Sigmoid colon (tissue), 7 donors: ENCODE data around the gene TMPRSS9. TPM values are rescaled to one million over a fixed set of nuclear protein-coding genes. Genes with fewer than 3 reads are reported as not detected.
A peak's percentile ranks its signal among the peaks of the same experiment; 100 is the strongest.
"Not testable (repeated sequence)": the region's sequence is repeated elsewhere in the genome, so short reads cannot be mapped to it uniquely, and the experiment has no call there.

Experiments used
- DNase-seq: peaks from one replicate; pipeline ENCODE4 v3.0.0-alpha.2; 2019
- H3K27ac ChIP-seq, 4 donors: fragments of 200-600 bp; sonication (generic); one replicate each; pipeline ENCODE4 v1.5.1; 2016 to 2019; ENCODE audit warnings: mild to moderate bottlenecking in 1 of 4
- H3K27me3 ChIP-seq, 3 donors: fragments of 200-600 bp; sonication (generic); one replicate each; pipeline ENCODE4 v1.5.1; 2019; ENCODE audit warnings: mild to moderate bottlenecking in 1 of 3
- H3K36me3 ChIP-seq, 4 donors: fragments of 200-600 bp; sonication (generic); one replicate each; pipeline ENCODE4 v1.5.1; 2016 to 2019
- H3K4me1 ChIP-seq, 4 donors: fragments of 200-600 bp; sonication (generic); one replicate each; pipeline ENCODE4 v1.5.1; 2017 to 2019
- H3K4me3 ChIP-seq, 4 donors: fragments of 200-600 bp; sonication (generic); one replicate each; pipeline ENCODE4 v1.5.1; 2017 to 2019; ENCODE audit warnings: mild to moderate bottlenecking in 2 of 4, moderate library complexity in 1 of 4
- H3K9me3 ChIP-seq, 4 donors: fragments of 200-600 bp in 3 of 4; sonication (generic) in 3 of 4; one replicate each; pipeline versions ENCODE4 v1.5.1 to v1.6.1; 2013 to 2019
- CTCF ChIP-seq, 4 experiments: fragments of 450-650 bp in 3 of 4; fragments of 200-600 bp in 1 of 4; IDR thresholded peaks; one replicate each; pipeline ENCODE4 v1.5.1; 2016 to 2019; ENCODE audit warnings: antibody characterized with exemption in 4 of 4, mild to moderate bottlenecking in 3 of 4, moderate library complexity in 2 of 4
- EP300 ChIP-seq, 4 donors: sonication (generic); formaldehyde crosslinking; IDR thresholded peaks; one replicate each; pipeline ENCODE4 v1.6.1; 2017; ENCODE audit warnings: antibody characterized with exemption in 4 of 4
- POLR2A ChIP-seq, 2 donors: fragments of 450-650 bp; IDR thresholded peaks; one replicate each; pipeline ENCODE4 v1.6.1; 2016; ENCODE audit warnings: antibody characterized with exemption in 2 of 2, mild to moderate bottlenecking in 2 of 2, moderate library complexity in 2 of 2
- POLR2AphosphoS5 ChIP-seq, 4 donors: sonication (generic); formaldehyde crosslinking; IDR thresholded peaks; one replicate each; pipeline ENCODE4 v1.6.1; 2017; ENCODE audit warnings: antibody characterized with exemption in 4 of 4
- WGBS, 2 donors: extraction: QIAGEN DNeasy Blood & Tissue Kit; methylation state at CpG; one replicate each; pipeline ENCODE4 v1.1.7; 2013; 5-methylcytosine and 5-hydroxymethylcytosine counted together
- intact Hi-C: fragments of 100-400 bp; cut with DNase I; formaldehyde crosslinking; loops from one replicate; pipeline ENCODE4 v1.15.1; 2023
- polyA plus RNA-seq, 3 donors: library from polyadenylated mRNA; stranded (reverse); fragments of 200-250 nt; gene quantifications; one replicate each; pipeline ENCODE4 v1.2.3, GENCODE V29; 2013
- total RNA-seq, 4 donors: library from RNA; depleted of rRNA; stranded (reverse); fragments of >200 nt; gene quantifications; one replicate each; pipeline ENCODE4 v1.1.0, GENCODE V29; 2016
- donor health status: healthy with polysubstance abuse.
- donor health status: Bipolar disorder and iron deficiency.
- donor health status: healthy.

Gene TMPRSS9
- total and polyA plus RNA-seq, 7 donors, result 0.16 to 0.68 (median 0.27) TPM; not detected in 3

- intact Hi-C loops, result no loop called here
- DNase-seq, result no peak
- Histone ChIP-seq H3K4me3 (peak overlapping the region; percentile 39 to 64 (median 54)), H3K27ac (peak overlapping the region in 3 of 4 donors; percentile 65 to 73 (median 70)), H3K36me3 (no peaks in the 10 kb centered on the region), H3K27me3 (no peaks in the 10 kb centered on the region), H3K4me1 (peaks cover 4 to 22% (median 17%) of the 10 kb centered on the region in 4 donors), H3K9me3 (no peaks in the 10 kb centered on the region)
- WGBS, 2 donors, result 2 to 3% methylated on average over 62 of the region's 62 CpGs
- peak in 1 of 4 experiments; percentile 16 for TF ChIP-seq CTCF (IDR thresholded peaks at IDR 0.05)
- TF ChIP-seq POLR2AphosphoS5 (IDR thresholded peaks at IDR 0.05), result no peak
These were observed 101.9 kb downstream of the TMPRSS9 start for GRCh38 chr19:2461751-2462634.

- TF ChIP-seq EP300 (IDR thresholded peaks at IDR 0.05), result peak in 1 of 4 donors; percentile 1
- no peak for TF ChIP-seq CTCF (IDR thresholded peaks at IDR 0.05)
- no peak for TF ChIP-seq POLR2A (IDR thresholded peaks at IDR 0.05)
- peak; percentile 27 to 74 (median 54) for TF ChIP-seq POLR2AphosphoS5 (IDR thresholded peaks at IDR 0.05)
- 12 to 36% methylated on average over 46 of the region's 46 CpGs for WGBS, 2 donors
- Histone ChIP-seq H3K27me3 (no peaks in the 10 kb centered on the region), H3K36me3 (no peaks in the 10 kb centered on the region), H3K27ac (peak overlapping the region; percentile 48 to 73 (median 68)), H3K4me3 (peak overlapping the region; percentile 18 to 64 (median 54)), H3K4me1 (peaks cover 4 to 16% (median 15%) of the 10 kb centered on the region in 4 donors), H3K9me3 (no peaks in the 10 kb centered on the region)
- intact Hi-C loops, result no loop called here
- peak; percentile 95 for DNase-seq
These were observed 102.8 kb downstream of the TMPRSS9 start for GRCh38 chr19:2462635-2463421.

- H3K4me1 ChIP-seq, result peaks cover 4 to 16% (median 15%) of the 10 kb centered on the region in 4 donors
- peak overlapping the region; percentile 48 to 73 (median 68) for H3K27ac ChIP-seq
- intact Hi-C loops, DNase-seq, H3K9me3 ChIP-seq, H3K27me3 ChIP-seq, H3K4me3 ChIP-seq, H3K36me3 ChIP-seq: not testable (repeated sequence)
- WGBS, 2 donors, result 93 to 97% methylated on average over 5 of the region's 5 CpGs
These were observed 103.6 kb downstream of the TMPRSS9 start for GRCh38 chr19:2463694-2464093.

GRCh38 chr19:2464389-2464788 is 104.3 kb downstream of the TMPRSS9 start:
- H3K9me3 ChIP-seq, result no peaks in the 10 kb centered on the region
- H3K27me3 ChIP-seq, result no peaks in the 10 kb centered on the region
- no peak for DNase-seq
- TF ChIP-seq POLR2A (IDR thresholded peaks at IDR 0.05) (no peak), EP300 (IDR thresholded peaks at IDR 0.05) (no peak), CTCF (IDR thresholded peaks at IDR 0.05) (no peak), POLR2AphosphoS5 (IDR thresholded peaks at IDR 0.05) (no peak)
- H3K27ac ChIP-seq, result no peak overlapping the region
- intact Hi-C loops, result no loop called here
- 56 to 80% methylated on average over 5 of the region's 5 CpGs for WGBS, 2 donors
- H3K4me3 ChIP-seq, result no peak overlapping the region
- peaks cover 4 to 16% (median 15%) of the 10 kb centered on the region in 4 donors for H3K4me1 ChIP-seq
- no peaks in the 10 kb centered on the region for H3K36me3 ChIP-seq

- intact Hi-C loops, result no loop called here
- Histone ChIP-seq H3K36me3 (no peaks in the 10 kb centered on the region), H3K27me3 (no peaks in the 10 kb centered on the region), H3K4me3 (no peak overlapping the region), H3K9me3 (no peaks in the 10 kb centered on the region), H3K27ac (no peak overlapping the region), H3K4me1 (no peaks in the 10 kb centered on the region)
- no peak for DNase-seq
- no peak for TF ChIP-seq POLR2A (IDR thresholded peaks at IDR 0.05)
- TF ChIP-seq CTCF (IDR thresholded peaks at IDR 0.05), result no peak
- no peak for TF ChIP-seq POLR2AphosphoS5 (IDR thresholded peaks at IDR 0.05)
- TF ChIP-seq EP300 (IDR thresholded peaks at IDR 0.05), result no peak
- 76 to 85% methylated on average over 12 of the region's 12 CpGs for WGBS, 2 donors
These were observed 108.5 kb downstream of the TMPRSS9 start for GRCh38 chr19:2468596-2468995.
